IMR-90 (cell line): Measurements from ENCODE around the gene PACC1. TPM values are rescaled to one million over a fixed set of nuclear protein-coding genes. Genes with fewer than 3 reads are reported as not detected.

ENCODE experiments used
- ATAC-seq: fragments of 200-7000 bp; cut with Tn5 transposase; 2 replicates; pipeline ENCODE4 v1.9.1; 2020; ENCODE audit warnings: low read depth, mild to moderate bottlenecking, moderate library complexity
- BruUV-seq: library from RNA; stranded (reverse); fragments of 400-500 nt; replicated peaks from 2 replicates; lab custom pipeline; 2021; lab: Mats Ljungman, UMichigan
- CTCF ChIA-PET: fragments of 300-600 bp; formaldehyde crosslinking; extraction: SDS; loops from one replicate; lab custom pipeline; 2021; ENCODE audit warnings: antibody characterized with exemption; lab: Yijun Ruan, JAX
- POLR2A ChIA-PET: fragments of 300-600 bp; sonication (Branson Sonifier 250); formaldehyde crosslinking; loops from one replicate; lab custom pipeline; 2022; ENCODE audit warnings: antibody characterized with exemption; ENCODE audit not compliant: unreplicated experiment; lab: Charles Lee
- DNase-seq: peaks from one replicate; pipeline ENCODE4 v3.0.0; 2013
- H2AFZ ChIP-seq: replicated peaks from 2 replicates; pipeline ENCODE3; 2013; ENCODE audit warnings: low read length, mild to moderate bottlenecking; ENCODE audit not compliant: poor library complexity
- H2AK5ac ChIP-seq: 2 replicates; pipeline ENCODE4 v1.6.1; 2013; ENCODE audit warnings: low read depth, low read length, inconsistent platforms
- H2AK9ac ChIP-seq: replicated peaks from 2 replicates; pipeline ENCODE3; 2013; ENCODE audit warnings: mild to moderate bottlenecking, low read depth, low read length, moderate library complexity; ENCODE audit not compliant: poor library complexity
- H2BK120ac ChIP-seq: 2 replicates; pipeline ENCODE4 v1.6.1; 2013; ENCODE audit warnings: low read depth, low read length, inconsistent platforms
- H2BK15ac ChIP-seq: 3 replicates; pipeline ENCODE4 v1.6.1; 2013; ENCODE audit warnings: low read depth, low read length, inconsistent platforms
- H2BK20ac ChIP-seq: 2 replicates; pipeline ENCODE4 v1.6.1; 2013; ENCODE audit warnings: low read depth, mild to moderate bottlenecking, inconsistent platforms, low read length, moderate library complexity
- H2BK5ac ChIP-seq: 2 replicates; pipeline ENCODE4 v1.6.1; 2013; ENCODE audit warnings: mild to moderate bottlenecking, low read depth, low read length, inconsistent platforms; ENCODE audit not compliant: poor library complexity, severe bottlenecking
- H3K14ac ChIP-seq: replicated peaks from 2 replicates; pipeline ENCODE4 v1.6.1; 2013; ENCODE audit warnings: low read depth, low read length, inconsistent platforms
- H3K18ac ChIP-seq: 2 replicates; pipeline ENCODE4 v1.6.1; 2013; ENCODE audit warnings: low read depth, low read length, control low read depth
- H3K23ac ChIP-seq: 2 replicates; pipeline ENCODE4 v1.6.1; 2013; ENCODE audit warnings: low read depth, low read length, inconsistent platforms
- H3K27ac ChIP-seq: 2 replicates; pipeline ENCODE4 v1.5.1; 2013; ENCODE audit warnings: mild to moderate bottlenecking, control low read depth, low read length; ENCODE audit not compliant: insufficient read depth
- H3K27me3 ChIP-seq: 2 replicates; pipeline ENCODE4 v1.6.1; 2013; ENCODE audit warnings: low read length; ENCODE audit not compliant: control insufficient read depth, insufficient read depth
- H3K36me3 ChIP-seq: 2 replicates; pipeline ENCODE4 v1.6.1; 2013; ENCODE audit warnings: low read length, mixed read lengths; ENCODE audit not compliant: control insufficient read depth, insufficient read depth
- H3K4ac ChIP-seq: 2 replicates; pipeline ENCODE4 v1.6.1; 2013; ENCODE audit warnings: low read depth, low read length, inconsistent platforms
- H3K4me1 ChIP-seq: 2 replicates; pipeline ENCODE4 v1.6.1; 2013; ENCODE audit warnings: low read length, mixed read lengths; ENCODE audit not compliant: control insufficient read depth, insufficient read depth
- H3K4me2 ChIP-seq: 2 replicates; pipeline ENCODE4 v1.6.1; 2013; ENCODE audit warnings: low read depth, mild to moderate bottlenecking, control low read depth, low read length, moderate library complexity
- H3K4me3 ChIP-seq: 2 replicates; pipeline ENCODE4 v1.5.1; 2013; ENCODE audit warnings: low read depth, mild to moderate bottlenecking, control low read depth, low read length, moderate library complexity; ENCODE audit not compliant: insufficient read depth
- H3K56ac ChIP-seq: 2 replicates; pipeline ENCODE4 v1.6.1; 2013; ENCODE audit warnings: low read length, inconsistent platforms; ENCODE audit not compliant: insufficient read depth; ENCODE audit errors: extremely low read depth
- H3K79me1 ChIP-seq, 2 experiments: 2 replicates each; pipeline ENCODE4 v1.6.1; 2013; ENCODE audit warnings: low read length in 2 of 2, inconsistent platforms in 1 of 2, low read depth in 1 of 2
- H3K9ac ChIP-seq: 2 replicates; pipeline ENCODE4 v1.6.1; 2013; ENCODE audit warnings: low read depth, low read length, control low read depth
- H3K9me1 ChIP-seq: 2 replicates; pipeline ENCODE4 v1.6.1; 2013; ENCODE audit warnings: low read length, inconsistent platforms; ENCODE audit not compliant: insufficient read depth
- H3K9me3 ChIP-seq: 2 replicates; pipeline ENCODE4 v1.6.1; 2013; ENCODE audit warnings: low read length; ENCODE audit not compliant: control insufficient read depth, insufficient read depth
- H4K20me1 ChIP-seq: 2 replicates; pipeline ENCODE4 v1.6.1; 2013; ENCODE audit warnings: low read length, inconsistent platforms; ENCODE audit not compliant: insufficient read depth
- H4K5ac ChIP-seq: 2 replicates; pipeline ENCODE4 v1.6.1; 2013; ENCODE audit warnings: mild to moderate bottlenecking, low read depth, low read length, control low read depth
- H4K8ac ChIP-seq, 2 experiments: 2 replicates each; pipeline ENCODE4 v1.6.1; 2013; ENCODE audit warnings: low read depth in 2 of 2, low read length in 2 of 2, control low read depth in 1 of 2, inconsistent platforms in 1 of 2
- H4K91ac ChIP-seq: 2 replicates; pipeline ENCODE4 v1.6.1; 2013; ENCODE audit warnings: low read depth, low read length, inconsistent platforms; ENCODE audit not compliant: insufficient read depth
- BHLHE40 ChIP-seq: fragments of 150-350 bp; IDR thresholded peaks from 2 replicates; pipeline ENCODE4 v1.6.1; 2016; ENCODE audit warnings: mild to moderate bottlenecking, low read depth, low read length
- CEBPB ChIP-seq: IDR thresholded peaks from 2 replicates; pipeline ENCODE4 v1.6.1; 2012; ENCODE audit warnings: low read depth, low read length, improper control_type of control experiment
- CHD1 ChIP-seq: IDR thresholded peaks from 2 replicates; pipeline ENCODE4 v1.6.1; 2012; ENCODE audit warnings: low read depth, low read length, improper control_type of control experiment
- ELK1 ChIP-seq: fragments of 150-350 bp; IDR thresholded peaks from 2 replicates; pipeline ENCODE4 v1.6.1; 2016; ENCODE audit warnings: low read depth, mild to moderate bottlenecking, low read length, moderate library complexity, borderline replicate concordance
- FOS ChIP-seq: fragments of 150-350 bp; IDR thresholded peaks from 2 replicates; pipeline ENCODE4 v1.6.1; 2016; ENCODE audit warnings: low read depth, low read length
- MAFK ChIP-seq: IDR thresholded peaks from 2 replicates; pipeline ENCODE4 v1.6.1; 2012; ENCODE audit warnings: low read depth, low read length, improper control_type of control experiment
- MAZ ChIP-seq: IDR thresholded peaks from 2 replicates; pipeline ENCODE4 v1.6.1; 2012; ENCODE audit warnings: low read depth, mild to moderate bottlenecking, low read length, improper control_type of control experiment, moderate library complexity, borderline replicate concordance
- MXI1 ChIP-seq: IDR thresholded peaks from 2 replicates; pipeline ENCODE4 v1.6.1; 2012; ENCODE audit warnings: low read depth, mild to moderate bottlenecking, low read length, moderate library complexity, borderline replicate concordance
- NFE2L2 ChIP-seq: fragments of 150-350 bp; IDR thresholded peaks from 2 replicates; pipeline ENCODE4 v1.6.1; 2016; ENCODE audit warnings: low read depth, mild to moderate bottlenecking, low read length
- POLR2A ChIP-seq: IDR thresholded peaks from 2 replicates; pipeline ENCODE4 v1.6.1; 2012; ENCODE audit warnings: mild to moderate bottlenecking, low read depth, low read length
- RCOR1 ChIP-seq: IDR thresholded peaks from 2 replicates; pipeline ENCODE4 v1.6.1; 2012; ENCODE audit warnings: mild to moderate bottlenecking, low read length, improper control_type of control experiment; ENCODE audit not compliant: insufficient replicate concordance
- RFX5 ChIP-seq: IDR thresholded peaks from 2 replicates; pipeline ENCODE4 v1.8.0; 2012; ENCODE audit warnings: low read depth, mild to moderate bottlenecking, low read length, moderate library complexity
- SMC3 ChIP-seq: fragments of 150-350 bp; IDR thresholded peaks from 2 replicates; pipeline ENCODE4 v1.6.1; 2016; ENCODE audit warnings: low read depth, mild to moderate bottlenecking, antibody characterized with exemption, low read length, moderate library complexity
- WGBS, 2 experiments: methylation state at CpG; one replicate each; pipeline versions ENCODE4 v1.1.5 to v1.1.7; 2013; ENCODE audit warnings: missing lambda C conversion rate in 2 of 2; ENCODE audit not compliant: insufficient read length in 1 of 2; ENCODE audit errors: extremely low coverage in 2 of 2; 5-methylcytosine and 5-hydroxymethylcytosine counted together
- dilution Hi-C: fragments of 300-500 bp; cut with HindIII; formaldehyde crosslinking; loops from one replicate; pipeline ENCODE4 v1.14.3; 2018; ENCODE audit warnings: low sequenced_read_pairs; ENCODE audit not compliant: unreplicated experiment
- in situ Hi-C: fragments of 300-500 bp; cut with MboI; formaldehyde crosslinking; loops from 3 replicates; pipeline ENCODE4 v1.14.3; 2019; ENCODE audit warnings: low sequenced_read_pairs, inconsistent platforms, mixed read lengths
- intact Hi-C: fragments of 100-400 bp; cut with micrococcal nuclease; formaldehyde crosslinking; loops from 2 replicates; pipeline ENCODE4 v1.10.0; 2022
- polyA plus RNA-seq, 3 experiments: library from polyadenylated mRNA; depleted of rRNA; stranded (reverse); fragments of >200 nt; gene quantifications; 2 replicates each; pipeline ENCODE4 v1.2.3, GENCODE V29; 2012; ENCODE audit warnings: low replicate concordance in 1 of 3
- total RNA-seq: library from RNA; depleted of rRNA; stranded (reverse); fragments of >200 nt; gene quantifications from 2 replicates; pipeline ENCODE4 v1.2.3, GENCODE V29; 2012
- TF ChIP-seq, protein P1 (sequence below): conservative IDR thresholded peaks from 2 replicates; pipeline ENCODE4 v1.5.1; 2012; ENCODE audit warnings: mild to moderate bottlenecking, low read depth, low read length, improper control_type of control experiment
- TF ChIP-seq, protein P2 (sequence below): fragments of 150-350 bp; IDR thresholded peaks from 2 replicates; pipeline ENCODE4 v1.6.1; 2017; ENCODE audit warnings: mild to moderate bottlenecking, antibody characterized with exemption, low read length, low read depth

The PACC1 gene
- total and polyA plus RNA-seq, 2 of the 4 experiments (the other 2 are of a cell fraction): 8.6 to 13.4 TPM

GRCh38 chr1:212401042-212401441 lies 13.6 kb downstream of the PACC1 start:
- Histone ChIP-seq H3K9ac (no peak overlapping the region), H4K8ac (no peak overlapping the region), H3K56ac (no peak overlapping the region), H3K9me3 (no peaks in the 10 kb centered on the region; the same call in 1 of the 2 replicates), H2BK20ac (no peak overlapping the region), H3K4ac (peak overlapping the region; percentile 42; the same call in 1 of the 2 replicates), H3K79me1 (0 out of 4 replicates have a peak, but pooled peaks cover 0 to 5% of the 10 kb centered on the region in 2 experiments), H3K9me1 (no peaks in the 10 kb centered on the region), H2BK15ac (no peak overlapping the region), H3K23ac (no peak overlapping the region), H3K14ac (no peak overlapping the region), H3K18ac (no peak overlapping the region), H3K4me3 (no peak overlapping the region), H4K5ac (no peak overlapping the region), H3K27me3 (no peaks in the 10 kb centered on the region), H4K91ac (no peak overlapping the region), H2BK120ac (no peak overlapping the region), H2AK9ac (no peak overlapping the region), H4K20me1 (no peaks in the 10 kb centered on the region), H2BK5ac (no peak overlapping the region), H2AK5ac (no peak overlapping the region), H3K4me2 (no peak overlapping the region), H3K4me1 (peaks cover 2% of the 10 kb centered on the region; the same call in 1 of the 2 replicates), H2AFZ (no peak overlapping the region), H3K36me3 (peaks cover 3% of the 10 kb centered on the region), H3K27ac (no peak overlapping the region)
- in situ Hi-C loops (no loop called here), dilution Hi-C loops (no loop called here), intact Hi-C loops (no loop called here)
- ChIA-PET POLR2A (no interaction called here), CTCF (no interaction called here)
- no CpG with 5 or more reads among the region's 4 CpGs for WGBS, 2 experiments
- no peak for DNase-seq
- no peak for ATAC-seq
- BruUV-seq: no TSS peak
- no peak for TF ChIP-seq POLR2A
- TF ChIP-seq MXI1: no peak
- TF ChIP-seq CEBPB: no peak
- no peak for TF ChIP-seq FOS
- TF ChIP-seq MAFK: no peak
- TF ChIP-seq BHLHE40: no peak
- TF ChIP-seq CHD1: no peak
- no peak for TF ChIP-seq RCOR1
- TF ChIP-seq RFX5: no peak
- TF ChIP-seq SMC3: no peak
- no peak for TF ChIP-seq NFE2L2
- TF ChIP-seq, protein P1, sequence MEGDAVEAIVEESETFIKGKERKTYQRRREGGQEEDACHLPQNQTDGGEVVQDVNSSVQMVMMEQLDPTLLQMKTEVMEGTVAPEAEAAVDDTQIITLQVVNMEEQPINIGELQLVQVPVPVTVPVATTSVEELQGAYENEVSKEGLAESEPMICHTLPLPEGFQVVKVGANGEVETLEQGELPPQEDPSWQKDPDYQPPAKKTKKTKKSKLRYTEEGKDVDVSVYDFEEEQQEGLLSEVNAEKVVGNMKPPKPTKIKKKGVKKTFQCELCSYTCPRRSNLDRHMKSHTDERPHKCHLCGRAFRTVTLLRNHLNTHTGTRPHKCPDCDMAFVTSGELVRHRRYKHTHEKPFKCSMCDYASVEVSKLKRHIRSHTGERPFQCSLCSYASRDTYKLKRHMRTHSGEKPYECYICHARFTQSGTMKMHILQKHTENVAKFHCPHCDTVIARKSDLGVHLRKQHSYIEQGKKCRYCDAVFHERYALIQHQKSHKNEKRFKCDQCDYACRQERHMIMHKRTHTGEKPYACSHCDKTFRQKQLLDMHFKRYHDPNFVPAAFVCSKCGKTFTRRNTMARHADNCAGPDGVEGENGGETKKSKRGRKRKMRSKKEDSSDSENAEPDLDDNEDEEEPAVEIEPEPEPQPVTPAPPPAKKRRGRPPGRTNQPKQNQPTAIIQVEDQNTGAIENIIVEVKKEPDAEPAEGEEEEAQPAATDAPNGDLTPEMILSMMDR: no peak
- TF ChIP-seq, protein P2, sequence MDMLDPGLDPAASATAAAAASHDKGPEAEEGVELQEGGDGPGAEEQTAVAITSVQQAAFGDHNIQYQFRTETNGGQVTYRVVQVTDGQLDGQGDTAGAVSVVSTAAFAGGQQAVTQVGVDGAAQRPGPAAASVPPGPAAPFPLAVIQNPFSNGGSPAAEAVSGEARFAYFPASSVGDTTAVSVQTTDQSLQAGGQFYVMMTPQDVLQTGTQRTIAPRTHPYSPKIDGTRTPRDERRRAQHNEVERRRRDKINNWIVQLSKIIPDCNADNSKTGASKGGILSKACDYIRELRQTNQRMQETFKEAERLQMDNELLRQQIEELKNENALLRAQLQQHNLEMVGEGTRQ: no peak
- TF ChIP-seq ELK1: no peak
- TF ChIP-seq MAZ: no peak
